Mucosa of rectum (tissue), 2 donors: ENCODE data around the gene PIAS2.

ENCODE experiments used
- H3K27ac ChIP-seq, 2 donors: one replicate each; pipeline ENCODE4 v1.7.0; 2013; ENCODE audit warnings: inconsistent platforms in 2 of 2, low read depth in 2 of 2, low read length in 2 of 2
- H3K27me3 ChIP-seq, 2 donors: one replicate each; pipeline ENCODE4 v1.7.0; 2013; ENCODE audit warnings: low read length in 2 of 2; ENCODE audit not compliant: control insufficient read depth in 2 of 2, insufficient read depth in 2 of 2
- H3K36me3 ChIP-seq, 2 donors: one replicate each; pipeline ENCODE4 v1.7.0; 2013; ENCODE audit warnings: low read length in 2 of 2; ENCODE audit not compliant: control insufficient read depth in 2 of 2, insufficient read depth in 2 of 2
- H3K4me1 ChIP-seq, 2 donors: one replicate each; pipeline ENCODE4 v1.7.0; 2013; ENCODE audit warnings: low read length in 2 of 2, mild to moderate bottlenecking in 1 of 2; ENCODE audit not compliant: control insufficient read depth in 2 of 2, insufficient read depth in 2 of 2
- H3K4me3 ChIP-seq, 2 donors: one replicate each; pipeline ENCODE4 v1.7.0; 2013; ENCODE audit warnings: low read length in 2 of 2
- H3K9ac ChIP-seq, 2 donors: one replicate each; pipeline ENCODE4 v1.7.0; 2013; ENCODE audit warnings: low read length in 2 of 2, low read depth in 1 of 2, mild to moderate bottlenecking in 1 of 2
- H3K9me3 ChIP-seq, 2 donors: one replicate each; pipeline ENCODE4 v1.7.0; 2013; ENCODE audit warnings: low read length in 2 of 2; ENCODE audit not compliant: control insufficient read depth in 2 of 2
- donor health status: healthy.
- donor health status: Normal muscosa, but diverticular disease.

Gene PIAS2

GRCh38 chr18:46754661-46755292, 162.5 kb downstream of the PIAS2 start:
- H3K36me3 ChIP-seq = no peaks in the 10 kb centered on the region
- H3K4me3 ChIP-seq = no peak overlapping the region
- H3K9me3 ChIP-seq = no peaks in the 10 kb centered on the region
- no peaks in the 10 kb centered on the region for H3K4me1 ChIP-seq
- H3K27ac ChIP-seq = no peak overlapping the region
- H3K9ac ChIP-seq = no peak overlapping the region
- peaks cover 18 to 19% of the 10 kb centered on the region in 2 donors for H3K27me3 ChIP-seq

DNA sequence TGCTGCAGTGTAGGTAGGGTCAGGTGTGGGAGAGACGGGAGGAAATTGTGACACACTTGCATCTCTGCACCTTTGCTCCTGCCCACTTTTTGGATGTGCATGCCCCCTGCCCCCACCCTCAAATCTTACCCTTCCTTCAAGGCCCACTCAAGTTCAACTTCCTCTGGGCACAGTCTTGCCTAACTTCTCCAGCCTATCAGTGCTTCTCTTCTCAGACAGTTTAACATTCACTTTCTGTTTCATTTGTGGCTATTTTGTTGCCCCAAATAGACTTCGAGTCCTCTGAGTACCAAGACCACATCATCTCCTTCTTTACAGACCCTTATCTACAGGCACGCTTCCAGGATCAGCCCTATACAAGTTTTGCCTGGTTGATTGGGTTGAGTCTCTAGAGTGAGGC, 163.1 kb downstream of the PIAS2 start:
- no peaks in the 10 kb centered on the region for H3K4me1 ChIP-seq
- no peak overlapping the region for H3K27ac ChIP-seq
- peaks cover 15 to 17% of the 10 kb centered on the region in 2 donors for H3K27me3 ChIP-seq
- no peaks in the 10 kb centered on the region for H3K9me3 ChIP-seq
- H3K36me3 ChIP-seq = no peaks in the 10 kb centered on the region
- no peak overlapping the region for H3K9ac ChIP-seq
- H3K4me3 ChIP-seq = no peak overlapping the region
